Left cardiac atrium (tissue), 4 donors: ENCODE data around the gene ABHD12. TPM values are rescaled to one million over a fixed set of nuclear protein-coding genes. Genes with fewer than 3 reads are reported as not detected.
"Not testable (repeated sequence)": the region's sequence is repeated elsewhere in the genome, so short reads cannot be mapped to it uniquely, and the experiment has no call there.

Source experiments
- ATAC-seq, 2 donors: fragments of 200-7000 bp; cut with Tn5 transposase; one replicate each; pipeline ENCODE4 v1.9.1; 2020; ENCODE audit warnings: mild to moderate bottlenecking in 2 of 2, moderate library complexity in 2 of 2
- DNase-seq: peaks from one replicate; pipeline ENCODE4 v3.0.0-alpha.2; 2020
- intact Hi-C, 2 donors: fragments of 100-400 bp; cut with DNase I; formaldehyde crosslinking; loops; one replicate each; pipeline versions ENCODE4 v1.14.1 to v1.15.1; 2022 to 2023
- long read RNA-seq: library from polyadenylated mRNA; unstranded; transcript quantifications from one replicate; pipeline ENCODE4 v2.0.0, GENCODE V29; 2021
- total RNA-seq, 2 donors: library from RNA; stranded (reverse); fragmentation: NEBNext Ultra II Directional; extraction: Animal tissue kit (Norgen Biotek cat#: 25700); gene quantifications; one replicate each; pipeline ENCODE4 v1.2.1, GENCODE V29; 2021
- donor health status: DM: no; HTN: yes; CAD: no.
- donor health status: DM: no; HTN: yes; CAD: no; lungs with severe emphysema.
- donor health status: DM: yes; HTN: yes; CAD: no.
- donor health status: Dilated cardiomyopathy.

Gene ABHD12
- 10 to 100 TPM; 22.6 to 30.2 TPM for total RNA-seq
- long read RNA-seq, transcript ABHD12-201 (13 exons, 2,117 nt), result major isoform, 38 of 58 reads
- long read RNA-seq, partial matches to known transcripts, result 1 of 58 reads
- long read RNA-seq, other reads (novel, unspliced or antisense), result 15 of 58 reads

GRCh38 chr20:25390538-25391528, at the start of gene ABHD12:
TSS of gene ABHD12 (minus strand) at chr20:25390835. CDS start at chr20:25390703, 132 bp downstream.
- DNase-seq, result peak; percentile 97
- intact Hi-C loops, result loop anchor here in 1 of 2 donors (10.0 kb wide), 1 partner anchor 326 kb away; no protein-coding TSS in a partner anchor
- ATAC-seq, result peak; percentile 97 to 99

GRCh38 chr20:25439328-25439727, 48.7 kb upstream of the ABHD12 start:
- no peak for DNase-seq
- ATAC-seq, result no peak
- intact Hi-C loops, result no loop called here

- peak; percentile 68 to 77 for ATAC-seq
- no peak for DNase-seq
- intact Hi-C loops, result no loop called here
Observed at GRCh38 chr20:25437153-25437581, 46.5 kb upstream of the ABHD12 start.

- DNase-seq, result no peak
- no peak for ATAC-seq
- intact Hi-C loops, result no loop called here
Observed at GRCh38 chr20:25424536-25424935, 33.9 kb upstream of the ABHD12 start.

- ATAC-seq, result no peak
- intact Hi-C loops, result no loop called here
- DNase-seq, result no peak
Observed at GRCh38 chr20:25422032-25422431, 31.4 kb upstream of the ABHD12 start.

GRCh38 chr20:25421102-25421501, 30.5 kb upstream of the ABHD12 start:
- DNase-seq, result no peak
- ATAC-seq, result no peak
- intact Hi-C loops, result no loop called here

GRCh38 chr20:25418776-25419175, 28.1 kb upstream of the ABHD12 start:
- no peak for ATAC-seq
- intact Hi-C loops, result no loop called here
- DNase-seq, result no peak

- ATAC-seq (no peak), DNase-seq (no peak)
- intact Hi-C loops, result loop anchor here in 1 of 2 donors (10.0 kb wide), 1 partner anchor 234 kb away; no protein-coding TSS in a partner anchor
Observed at GRCh38 chr20:25408890-25409289, 18.3 kb upstream of the ABHD12 start.

GRCh38 chr20:25408170-25408547, 17.5 kb upstream of the ABHD12 start:
- intact Hi-C loops, result loop anchor here in 1 of 2 donors (10.0 kb wide), 1 partner anchor 233 kb away; no protein-coding TSS in a partner anchor
- DNase-seq (no peak), ATAC-seq (no peak)

GRCh38 chr20:25407311-25408169, 16.9 kb upstream of the ABHD12 start, which contains the start of gene GINS1:
TSS of gene GINS1 (plus strand) at chr20:25407673. CDS start at chr20:25407821, 148 bp downstream.
- DNase-seq (peak; percentile 84), ATAC-seq (peak; percentile 97)
- intact Hi-C loops, result loop anchor here in 1 of 2 donors (10.0 kb wide), 1 partner anchor 233 kb away; no protein-coding TSS in a partner anchor

GRCh38 chr20:25402583-25402982, 11.9 kb upstream of the ABHD12 start:
- DNase-seq, result no peak
- intact Hi-C loops, result loop anchor here in 1 of 2 donors (10.0 kb wide), 1 partner anchor 228 kb away; no protein-coding TSS in a partner anchor
- no peak for ATAC-seq

- DNase-seq, ATAC-seq: not testable (repeated sequence)
- intact Hi-C loops, result loop anchor here in 1 of 2 donors (10.0 kb wide), 1 partner anchor 226 kb away; no protein-coding TSS in a partner anchor
Observed at GRCh38 chr20:25400291-25400732, 9.7 kb upstream of the ABHD12 start.

GRCh38 chr20:25399037-25399430, 8.4 kb upstream of the ABHD12 start:
- DNase-seq, result no peak
- intact Hi-C loops, result loop anchor here (2.0 to 10.0 kb wide), 3 partner anchors 77 to 406 kb away; partner anchors contain the start of gene APMAP (in 1 of the 2)
- ATAC-seq, result peak; percentile 83 to 84

- intact Hi-C loops, result loop anchor here (2.0 to 10.0 kb wide), 3 partner anchors 76 to 406 kb away; partner anchors contain the start of gene APMAP (in 1 of the 2)
- no peak for ATAC-seq
- DNase-seq, result no peak
Observed at GRCh38 chr20:25398376-25399036, 7.9 kb upstream of the ABHD12 start.

GRCh38 chr20:25397821-25398220, 7.2 kb upstream of the ABHD12 start:
- intact Hi-C loops, result loop anchor here (2.0 to 10.0 kb wide), 3 partner anchors 76 to 405 kb away; partner anchors contain the start of gene APMAP (in 1 of the 2)
- ATAC-seq, result no peak
- no peak for DNase-seq

- intact Hi-C loops, result loop anchor here (5.0 to 10.0 kb wide), 2 partner anchors 75 to 332 kb away; no protein-coding TSS in a partner anchor
- DNase-seq (no peak), ATAC-seq (no peak)
Observed at GRCh38 chr20:25397096-25397495, 6.5 kb upstream of the ABHD12 start.

GRCh38 chr20:25394996-25395395, 4.4 kb upstream of the ABHD12 start:
- ATAC-seq, result no peak
- DNase-seq, result no peak
- intact Hi-C loops, result loop anchor here (5.0 to 10.0 kb wide), 2 partner anchors 73 to 330 kb away; no protein-coding TSS in a partner anchor

GRCh38 chr20:25394276-25394675, 3.6 kb upstream of the ABHD12 start:
- no peak for ATAC-seq
- intact Hi-C loops, result loop anchor here in 1 of 2 donors (10.0 kb wide), 1 partner anchor 329 kb away; no protein-coding TSS in a partner anchor
- no peak for DNase-seq
